Measurements from ENCODE around the gene GPR18. TPM values are rescaled to one million over a fixed set of nuclear protein-coding genes. Genes with fewer than 3 reads are reported as not detected.
A peak's percentile ranks its signal among the peaks of the same experiment; 100 is the strongest.

Gene GPR18
- total and polyA plus RNA-seq, 9 of the 15 experiments (the other 6 are each of a cell fraction or from before 2014, with no cell fraction given): 0.75 TPM; not detected in 8

DNA sequence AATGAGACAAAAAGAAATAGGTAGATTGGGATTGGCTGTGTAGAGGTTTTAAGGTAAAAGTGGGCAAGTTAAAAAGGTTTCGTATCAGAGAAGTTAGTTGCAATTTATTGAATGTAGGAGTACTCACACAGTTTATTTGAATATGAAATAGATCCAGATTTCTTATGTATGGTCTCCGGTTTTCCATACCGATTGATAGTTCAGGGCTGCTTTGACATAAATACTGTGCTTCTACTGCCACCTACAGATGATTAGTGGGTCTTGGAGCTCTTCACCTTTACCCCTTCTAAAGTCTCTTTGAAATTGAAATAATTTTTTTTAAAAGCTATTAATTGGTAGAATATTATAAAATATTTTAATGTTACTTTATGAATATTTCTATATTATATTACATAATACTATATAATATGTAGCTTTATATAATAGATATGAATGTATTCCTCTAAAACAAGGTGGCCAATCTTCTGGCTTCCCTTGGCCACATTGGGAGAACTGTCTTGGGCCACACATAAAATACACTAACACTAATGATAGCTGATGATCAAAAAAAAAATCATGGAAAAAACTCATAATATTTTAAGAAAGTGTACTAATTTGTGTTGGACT is 7.7 kb upstream of the GPR18 start:
- BruUV-seq (replicated peaks): no TSS peak
- DNase-seq (ENCODE audit: extremely low read depth in 1 of 4, low spot score in 3 of 4) (peak; percentile 30 to 58 (median 34)), ATAC-seq (peak; percentile 79), FAIRE-seq (no peak)
- Histone ChIP-seq H3K27me3 (ENCODE audit: control insufficient read depth in 2 of 2, insufficient read depth in 2 of 2, low read length in 2 of 2) (no peaks in the 10 kb centered on the region), H3K4me1 (replicated peaks in 1 of 2; ENCODE audit: control insufficient read depth in 2 of 2, insufficient read depth in 2 of 2, low read length in 2 of 2) (peaks cover 4 to 24% of the 10 kb centered on the region in 2 experiments; a peak in 3 of 5 replicates), H3K27ac (ENCODE audit: extremely low read depth, low read depth, low read length) (no peak overlapping the region), H3K36me3 (ENCODE audit: control insufficient read depth, insufficient read depth, low read length) (peaks cover 15% of the 10 kb centered on the region; the same call in 2 of the 3 replicates), H3K79me2 (ENCODE audit: control insufficient read depth, insufficient read depth, low read length) (peaks cover 17% of the 10 kb centered on the region; the same call in 2 of the 3 replicates), H3K9me1 (ENCODE audit: control insufficient read depth, insufficient read depth, low read length) (no peaks in the 10 kb centered on the region), H3K9me3 (replicated peaks; ENCODE audit: control insufficient read depth, insufficient read depth, low read depth, low read length) (no peaks in the 10 kb centered on the region), H3K4me3 (no peak overlapping the region), H2AFZ (ENCODE audit: low read depth, low read length) (no peak overlapping the region), H3K4me2 (ENCODE audit: insufficient read depth, low read length) (no peak overlapping the region), H3K9ac (ENCODE audit: insufficient read depth in 1 of 2, low read depth in 2 of 2, low read length in 2 of 2) (no peak overlapping the region), H4K20me1 (replicated peaks; ENCODE audit: control insufficient read depth, insufficient read depth, low read length) (no peaks in the 10 kb centered on the region)
- in situ Hi-C loops (cut with MboI): loop anchor here (5.0 kb wide), 2 partner anchors 89 to 171 kb away; no protein-coding TSS in a partner anchor
- 35% methylated on average over 3 of the region's 3 CpGs for WGBS (ENCODE audit: insufficient coverage, low coverage, missing lambda C conversion rate)
- intact Hi-C loops (cut with micrococcal nuclease): loop anchor here (1.0 to 10.0 kb wide), 5 partner anchors 64 to 591 kb away; partner anchors contain the start of gene UBAC2
- POLR2A ChIA-PET: interaction anchor here (0.9 kb wide), 1 partner anchor 54 kb away, joined by 3 read pairs; no protein-coding TSS in a partner anchor
- CTCF ChIA-PET (ENCODE audit: low intra/inter-chr PET ratio): interaction anchor here (0.9 to 1.2 kb wide), 2 partner anchors 171 to 187 kb away, joined by 3 read pairs; no protein-coding TSS in a partner anchor
- TF ChIP-seq PURB (CRISPR knock-in tag; IDR thresholded peaks at IDR 0.05; ENCODE audit: low read depth) (no peak), ZNF79 (CRISPR knock-in tag; IDR thresholded peaks at IDR 0.05; ENCODE audit: low read depth) (no peak), ADNP (tag; IDR thresholded peaks at IDR 0.05) (no peak), ZNF76 (CRISPR knock-in tag; IDR thresholded peaks at IDR 0.05; ENCODE audit: borderline replicate concordance) (no peak), POLR2B (IDR thresholded peaks at IDR 0.05; ENCODE audit: low read depth, partially characterized antibody) (no peak)
- TF ChIP-seq, protein P1, sequence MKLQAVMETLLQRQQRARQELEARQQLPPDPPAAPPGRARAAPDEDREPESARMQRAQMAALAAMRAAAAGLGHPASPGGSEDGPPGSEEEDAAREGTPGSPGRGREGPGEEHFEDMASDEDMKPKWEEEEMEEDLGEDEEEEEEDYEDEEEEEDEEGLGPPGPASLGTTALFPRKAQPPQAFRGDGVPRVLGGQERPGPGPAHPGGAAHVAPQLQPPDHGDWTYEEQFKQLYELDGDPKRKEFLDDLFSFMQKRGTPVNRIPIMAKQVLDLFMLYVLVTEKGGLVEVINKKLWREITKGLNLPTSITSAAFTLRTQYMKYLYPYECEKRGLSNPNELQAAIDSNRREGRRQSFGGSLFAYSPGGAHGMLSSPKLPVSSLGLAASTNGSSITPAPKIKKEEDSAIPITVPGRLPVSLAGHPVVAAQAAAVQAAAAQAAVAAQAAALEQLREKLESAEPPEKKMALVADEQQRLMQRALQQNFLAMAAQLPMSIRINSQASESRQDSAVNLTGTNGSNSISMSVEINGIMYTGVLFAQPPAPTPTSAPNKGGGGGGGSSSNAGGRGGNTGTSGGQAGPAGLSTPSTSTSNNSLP (IDR thresholded peaks at IDR 0.05; ENCODE audit: borderline replicate concordance, low read depth, low read length): peak; percentile 48; the same call in 1 of the 2 replicates
- TF ChIP-seq, protein P2, sequence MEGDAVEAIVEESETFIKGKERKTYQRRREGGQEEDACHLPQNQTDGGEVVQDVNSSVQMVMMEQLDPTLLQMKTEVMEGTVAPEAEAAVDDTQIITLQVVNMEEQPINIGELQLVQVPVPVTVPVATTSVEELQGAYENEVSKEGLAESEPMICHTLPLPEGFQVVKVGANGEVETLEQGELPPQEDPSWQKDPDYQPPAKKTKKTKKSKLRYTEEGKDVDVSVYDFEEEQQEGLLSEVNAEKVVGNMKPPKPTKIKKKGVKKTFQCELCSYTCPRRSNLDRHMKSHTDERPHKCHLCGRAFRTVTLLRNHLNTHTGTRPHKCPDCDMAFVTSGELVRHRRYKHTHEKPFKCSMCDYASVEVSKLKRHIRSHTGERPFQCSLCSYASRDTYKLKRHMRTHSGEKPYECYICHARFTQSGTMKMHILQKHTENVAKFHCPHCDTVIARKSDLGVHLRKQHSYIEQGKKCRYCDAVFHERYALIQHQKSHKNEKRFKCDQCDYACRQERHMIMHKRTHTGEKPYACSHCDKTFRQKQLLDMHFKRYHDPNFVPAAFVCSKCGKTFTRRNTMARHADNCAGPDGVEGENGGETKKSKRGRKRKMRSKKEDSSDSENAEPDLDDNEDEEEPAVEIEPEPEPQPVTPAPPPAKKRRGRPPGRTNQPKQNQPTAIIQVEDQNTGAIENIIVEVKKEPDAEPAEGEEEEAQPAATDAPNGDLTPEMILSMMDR (IDR thresholded peaks at IDR 0.05 in 2 of 3, conservative IDR thresholded peaks at IDR 0.05 in 1 of 3; ENCODE audit: insufficient read depth in 2 of 3, low read depth in 1 of 3, low read length in 3 of 3): peak; percentile 27 to 70 (median 47); a peak in 5 of 6 replicates
- TF ChIP-seq, protein P3, sequence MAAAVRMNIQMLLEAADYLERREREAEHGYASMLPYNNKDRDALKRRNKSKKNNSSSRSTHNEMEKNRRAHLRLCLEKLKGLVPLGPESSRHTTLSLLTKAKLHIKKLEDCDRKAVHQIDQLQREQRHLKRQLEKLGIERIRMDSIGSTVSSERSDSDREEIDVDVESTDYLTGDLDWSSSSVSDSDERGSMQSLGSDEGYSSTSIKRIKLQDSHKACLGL (CRISPR knock-in tag; IDR thresholded peaks at IDR 0.05; ENCODE audit: borderline replicate concordance, poor library complexity, severe bottlenecking): no peak
- TF ChIP-seq, protein P4, sequence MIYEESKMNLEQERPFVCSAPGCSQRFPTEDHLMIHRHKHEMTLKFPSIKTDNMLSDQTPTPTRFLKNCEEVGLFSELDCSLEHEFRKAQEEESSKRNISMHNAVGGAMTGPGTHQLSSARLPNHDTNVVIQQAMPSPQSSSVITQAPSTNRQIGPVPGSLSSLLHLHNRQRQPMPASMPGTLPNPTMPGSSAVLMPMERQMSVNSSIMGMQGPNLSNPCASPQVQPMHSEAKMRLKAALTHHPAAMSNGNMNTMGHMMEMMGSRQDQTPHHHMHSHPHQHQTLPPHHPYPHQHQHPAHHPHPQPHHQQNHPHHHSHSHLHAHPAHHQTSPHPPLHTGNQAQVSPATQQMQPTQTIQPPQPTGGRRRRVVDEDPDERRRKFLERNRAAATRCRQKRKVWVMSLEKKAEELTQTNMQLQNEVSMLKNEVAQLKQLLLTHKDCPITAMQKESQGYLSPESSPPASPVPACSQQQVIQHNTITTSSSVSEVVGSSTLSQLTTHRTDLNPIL (CRISPR knock-in tag; IDR thresholded peaks at IDR 0.05): no peak
- TF ChIP-seq, protein P5, sequence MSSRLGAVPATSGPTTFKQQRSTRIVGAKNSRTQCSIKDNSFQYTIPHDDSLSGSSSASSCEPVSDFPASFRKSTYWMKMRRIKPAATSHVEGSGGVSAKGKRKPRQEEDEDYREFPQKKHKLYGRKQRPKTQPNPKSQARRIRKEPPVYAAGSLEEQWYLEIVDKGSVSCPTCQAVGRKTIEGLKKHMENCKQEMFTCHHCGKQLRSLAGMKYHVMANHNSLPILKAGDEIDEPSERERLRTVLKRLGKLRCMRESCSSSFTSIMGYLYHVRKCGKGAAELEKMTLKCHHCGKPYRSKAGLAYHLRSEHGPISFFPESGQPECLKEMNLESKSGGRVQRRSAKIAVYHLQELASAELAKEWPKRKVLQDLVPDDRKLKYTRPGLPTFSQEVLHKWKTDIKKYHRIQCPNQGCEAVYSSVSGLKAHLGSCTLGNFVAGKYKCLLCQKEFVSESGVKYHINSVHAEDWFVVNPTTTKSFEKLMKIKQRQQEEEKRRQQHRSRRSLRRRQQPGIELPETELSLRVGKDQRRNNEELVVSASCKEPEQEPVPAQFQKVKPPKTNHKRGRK (tag; IDR thresholded peaks at IDR 0.05): no peak
